Cardiac muscle cell (in vitro differentiated cells and primary cell): ENCODE data around the gene MIA2. TPM values are rescaled to one million over a fixed set of nuclear protein-coding genes. Genes with fewer than 3 reads are reported as not detected.
"Not testable (repeated sequence)": the region's sequence is repeated elsewhere in the genome, so short reads cannot be mapped to it uniquely, and the experiment has no call there.

Source experiments
- DNase-seq, 2 donors: peaks; one replicate each; pipeline versions ENCODE4 v3.0.0 to v3.0.0-alpha.2; 2010 to 2017; ENCODE audit warnings: low read depth in 1 of 2, low spot score in 1 of 2
- H3K27ac ChIP-seq: fragments of 200-600 bp; sonication (generic); 2 replicates; pipeline ENCODE4 v1.5.1; 2016
- H3K27me3 ChIP-seq: fragments of 200-600 bp; sonication (generic); 2 replicates; pipeline ENCODE4 v1.6.0; 2016; ENCODE audit warnings: control low read depth
- H3K36me3 ChIP-seq: fragments of 200-600 bp; sonication (generic); 2 replicates; pipeline ENCODE4 v1.5.1; 2016; ENCODE audit warnings: control low read depth
- H3K4me1 ChIP-seq: fragments of 200-600 bp; sonication (generic); 2 replicates; pipeline ENCODE4 v1.8.1; 2017; ENCODE audit warnings: low read depth, mild to moderate bottlenecking, mixed run types
- H3K4me3 ChIP-seq: fragments of 200-600 bp; sonication (generic); 2 replicates; pipeline ENCODE4 v1.5.1; 2016; ENCODE audit warnings: mild to moderate bottlenecking
- H3K9me3 ChIP-seq: fragments of 200-600 bp; sonication (generic); 2 replicates; pipeline ENCODE4 v1.5.1; 2017; ENCODE audit warnings: low read depth, mild to moderate bottlenecking, control low read depth
- CTCF ChIP-seq: IDR thresholded peaks from 2 replicates; pipeline ENCODE4 v1.5.1; 2012; ENCODE audit warnings: low read depth, mild to moderate bottlenecking, low read length
- polyA plus RNA-seq: library from polyadenylated mRNA; unstranded; fragments of >200 nt; fragmentation: Nextera tagmentation; extraction: Ambion mirVana; gene quantifications from 2 replicates; pipeline ENCODE4 v1.2.1, GENCODE V29; 2016
- total RNA-seq: library from RNA; depleted of rRNA; stranded (reverse); fragments of >200 nt; gene quantifications from 2 replicates; pipeline ENCODE4 v1.2.3, GENCODE V29; 2016

MIA2 gene
- total and polyA plus RNA-seq, 2 experiments from 2014 or later, result 14.4 to 20.6 TPM

- no peak overlapping the region for H3K4me3 ChIP-seq
- H3K27me3 ChIP-seq, result no peaks in the 10 kb centered on the region
- no peak overlapping the region for H3K27ac ChIP-seq
- H3K4me1 ChIP-seq, result no peaks in the 10 kb centered on the region
- TF ChIP-seq CTCF, result no peak
- peaks cover 11% of the 10 kb centered on the region for H3K36me3 ChIP-seq
- no peaks in the 10 kb centered on the region for H3K9me3 ChIP-seq
- no peak for DNase-seq
Measured at GRCh38 chr14:39319381-39319780, 85.7 kb downstream of the MIA2 start.

- Histone ChIP-seq H3K36me3 (peaks cover 11% of the 10 kb centered on the region), H3K4me1 (no peaks in the 10 kb centered on the region), H3K27ac (no peak overlapping the region), H3K27me3 (no peaks in the 10 kb centered on the region), H3K9me3 (no peaks in the 10 kb centered on the region), H3K4me3 (no peak overlapping the region)
- DNase-seq, result peak in 1 of 2 donors; percentile 13
- no peak for TF ChIP-seq CTCF
Measured at GRCh38 chr14:39320318-39320717, 86.6 kb downstream of the MIA2 start.

- H3K36me3 ChIP-seq, result peaks cover 22% of the 10 kb centered on the region
- no peaks in the 10 kb centered on the region for H3K4me1 ChIP-seq
- no peak for TF ChIP-seq CTCF
- no peaks in the 10 kb centered on the region for H3K9me3 ChIP-seq
- no peak overlapping the region for H3K27ac ChIP-seq
- H3K4me3 ChIP-seq, result no peak overlapping the region
- peak in 1 of 2 donors; percentile 24 for DNase-seq
- no peaks in the 10 kb centered on the region for H3K27me3 ChIP-seq
Measured at GRCh38 chr14:39322807-39323206, 89.1 kb downstream of the MIA2 start.

- H3K36me3 ChIP-seq, result peaks cover 22% of the 10 kb centered on the region
- H3K27me3 ChIP-seq, result no peaks in the 10 kb centered on the region
- peak overlapping the region; percentile 30 for H3K27ac ChIP-seq
- no peak for DNase-seq
- no peak overlapping the region for H3K4me3 ChIP-seq
- no peaks in the 10 kb centered on the region for H3K4me1 ChIP-seq
- no peak for TF ChIP-seq CTCF
- H3K9me3 ChIP-seq, result no peaks in the 10 kb centered on the region
Measured at GRCh38 chr14:39324097-39324496, 90.4 kb downstream of the MIA2 start.

- Histone ChIP-seq H3K27me3 (no peaks in the 10 kb centered on the region), H3K36me3 (peaks cover 8% of the 10 kb centered on the region), H3K27ac (no peak overlapping the region), H3K9me3 (no peaks in the 10 kb centered on the region), H3K4me1 (no peaks in the 10 kb centered on the region), H3K4me3 (no peak overlapping the region)
- TF ChIP-seq CTCF, result no peak
- DNase-seq, result peak in 1 of 2 donors; percentile 31
Measured at GRCh38 chr14:39339003-39339402, 105.3 kb downstream of the MIA2 start.

GRCh38 chr14:39341126-39341525 is 107.4 kb downstream of the MIA2 start:
- peaks cover 14% of the 10 kb centered on the region for H3K36me3 ChIP-seq
- H3K27me3 ChIP-seq, DNase-seq, H3K4me3 ChIP-seq, H3K27ac ChIP-seq, H3K4me1 ChIP-seq, H3K9me3 ChIP-seq: not testable (repeated sequence)
